Subcutaneous adipose tissue (tissue), 4 donors: ENCODE results near the gene TPGS1. TPM values are rescaled to one million over a fixed set of nuclear protein-coding genes. Genes with fewer than 3 reads are reported as not detected.

Experiments used
- CTCF ChIP-seq: fragments of 450-650 bp; IDR thresholded peaks from one replicate; pipeline ENCODE4 v1.5.1; 2016; ENCODE audit warnings: low read depth, mild to moderate bottlenecking, control low read depth, antibody characterized with exemption, moderate library complexity
- total RNA-seq, 4 donors: library from RNA; depleted of rRNA; stranded (reverse); fragments of >200 nt; gene quantifications; one replicate each; pipeline ENCODE4 v1.1.0, GENCODE V29; 2016

Gene TPGS1
- total RNA-seq, 4 donors from 2014 or later, result 9.1 to 54.1 (median 41.5) TPM

GRCh38 chr19:567296-567900 is 60.1 kb downstream of the TPGS1 start:
- TF ChIP-seq CTCF, result no peak

Other genes with a start within 250 kb of the TPGS1 start
- 1 to 10 TPM in 3 of 4 donors, not detected in 1; 1.0 to 4.1 (median 1.5) TPM for gene PLPP2, start 216.1 kb upstream of the TPGS1 start, total RNA-seq
- 10 to 100 TPM in 2 of 4 donors, 1 to 10 TPM in 2; 2.4 to 16.0 (median 9.2) TPM for gene MIER2, start 162.7 kb upstream of the TPGS1 start, total RNA-seq
- 1 to 10 TPM in 1 of 4 donors, under 1 TPM in 2, not detected in 1; 0.44 to 6.8 (median 0.51) TPM for gene C2CD4C, start 98.3 kb upstream of the TPGS1 start, total RNA-seq
- gene SHC2, start 46.5 kb upstream of the TPGS1 start, total RNA-seq, result 10 to 100 TPM in 1 of 4 donors, 1 to 10 TPM in 3; 7.3 to 20.2 (median 8.9) TPM
- under 1 TPM in 2 of 4 donors, not detected in 2; 0.38 to 0.68 TPM for gene MADCAM1, start 11.0 kb upstream of the TPGS1 start, total RNA-seq
- gene CDC34, start 24.3 kb downstream of the TPGS1 start, total RNA-seq, result 10 to 100 TPM; 25.8 to 81.2 (median 42.4) TPM
- under 1 TPM in 1 of 4 donors, not detected in 3; 0.88 TPM for gene GZMM, start 36.6 kb downstream of the TPGS1 start, total RNA-seq
- 100 to 1,000 TPM; 313 to 793 (median 445) TPM for gene BSG, start 65.1 kb downstream of the TPGS1 start, total RNA-seq
- not detected for gene HCN2, start 82.4 kb downstream of the TPGS1 start, total RNA-seq
- 10 to 100 TPM; 11.9 to 41.4 (median 14.7) TPM for gene POLRMT, start 126.0 kb downstream of the TPGS1 start, total RNA-seq
- 1 to 10 TPM in 2 of 4 donors, not detected in 2; 1.3 to 2.2 TPM for gene FGF22, start 132.4 kb downstream of the TPGS1 start, total RNA-seq
- 10 to 100 TPM; 23.3 to 85.9 (median 31.1) TPM for gene RNF126, start 155.7 kb downstream of the TPGS1 start, total RNA-seq
- gene FSTL3, start 168.9 kb downstream of the TPGS1 start, total RNA-seq, result 100 to 1,000 TPM in 2 of 4 donors, 10 to 100 TPM in 2; 54.5 to 124 (median 91.4) TPM
- gene PRSS57, start 188.0 kb downstream of the TPGS1 start, total RNA-seq, result not detected
- gene PALM, start 201.4 kb downstream of the TPGS1 start, total RNA-seq, result 100 to 1,000 TPM in 1 of 4 donors, 10 to 100 TPM in 3; 57.1 to 228 (median 77.4) TPM
- gene MISP, start 243.6 kb downstream of the TPGS1 start, total RNA-seq, result not detected